HG03575 (cell line): ENCODE results near the gene GMCL1.
"Not testable (repeated sequence)": the region's sequence is repeated elsewhere in the genome, so short reads cannot be mapped to it uniquely, and the experiment has no call there.

Source experiments
- ATAC-seq: cut with Tn5 transposase; IDR thresholded peaks from one replicate; pipeline ENCODE4 v1.9.1; 2021; ENCODE audit not compliant: unreplicated experiment, insufficient number of reproducible peaks, low FRiP score; ENCODE audit errors: extremely low read depth

GMCL1 gene

DNA sequence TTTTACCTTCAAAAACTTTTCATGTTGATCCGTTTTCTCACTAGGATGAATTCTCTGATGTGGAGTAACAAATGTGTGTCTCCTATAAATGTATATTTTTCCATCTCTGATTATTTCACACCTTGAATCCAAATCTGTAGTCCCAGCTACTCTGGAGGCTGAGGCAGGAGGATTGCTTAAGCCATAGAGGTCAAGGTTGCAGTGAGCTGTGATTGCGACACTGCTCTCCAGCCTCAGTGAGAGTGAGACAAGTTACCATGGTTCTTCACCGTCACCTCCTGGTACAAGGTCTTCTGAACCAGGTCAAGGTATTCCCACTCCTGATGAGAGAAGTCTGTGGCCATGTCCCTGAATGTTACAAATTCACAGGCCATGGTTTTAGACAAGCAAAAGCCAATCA, 15.1 kb downstream of the GMCL1 start:
- no peak for ATAC-seq

- ATAC-seq: no peak
Measured at GRCh38 chr2:69846182-69847067, 17.0 kb downstream of the GMCL1 start.

DNA sequence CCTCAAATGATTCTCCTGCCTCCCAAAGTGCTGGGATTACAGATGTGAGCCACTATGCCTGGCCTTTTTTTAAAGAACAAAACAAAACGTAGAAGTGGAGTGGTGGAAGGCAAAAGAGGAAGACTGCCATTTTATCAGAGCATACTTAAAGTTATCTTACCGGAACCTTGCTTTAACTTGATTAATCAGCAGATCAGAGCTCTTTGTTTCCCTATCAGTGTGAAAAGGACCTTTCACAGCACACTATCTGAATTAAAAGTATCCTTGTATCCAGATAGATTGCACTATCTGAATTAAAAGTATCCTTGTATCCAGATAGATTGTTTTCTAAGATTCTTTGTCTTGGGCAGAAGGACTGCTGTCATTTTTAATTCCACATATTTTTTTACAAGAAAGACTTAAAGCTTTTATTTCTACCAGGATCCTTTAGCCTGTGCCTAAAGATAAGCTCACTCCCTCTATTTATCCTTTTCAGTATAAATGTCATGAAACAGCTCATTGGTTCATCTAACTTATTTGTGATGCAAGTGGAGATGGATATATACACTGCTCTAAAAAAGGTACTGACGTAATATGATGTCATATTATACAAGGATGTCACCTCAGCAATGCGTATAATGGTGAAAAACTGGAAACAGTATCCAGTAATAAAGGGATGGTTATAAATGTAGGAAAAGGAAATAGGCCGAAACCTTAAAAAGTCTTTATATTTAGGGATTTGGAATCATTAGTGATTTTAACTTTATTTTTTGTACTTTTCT, 17.8 kb downstream of the GMCL1 start:
- no peak for ATAC-seq

DNA sequence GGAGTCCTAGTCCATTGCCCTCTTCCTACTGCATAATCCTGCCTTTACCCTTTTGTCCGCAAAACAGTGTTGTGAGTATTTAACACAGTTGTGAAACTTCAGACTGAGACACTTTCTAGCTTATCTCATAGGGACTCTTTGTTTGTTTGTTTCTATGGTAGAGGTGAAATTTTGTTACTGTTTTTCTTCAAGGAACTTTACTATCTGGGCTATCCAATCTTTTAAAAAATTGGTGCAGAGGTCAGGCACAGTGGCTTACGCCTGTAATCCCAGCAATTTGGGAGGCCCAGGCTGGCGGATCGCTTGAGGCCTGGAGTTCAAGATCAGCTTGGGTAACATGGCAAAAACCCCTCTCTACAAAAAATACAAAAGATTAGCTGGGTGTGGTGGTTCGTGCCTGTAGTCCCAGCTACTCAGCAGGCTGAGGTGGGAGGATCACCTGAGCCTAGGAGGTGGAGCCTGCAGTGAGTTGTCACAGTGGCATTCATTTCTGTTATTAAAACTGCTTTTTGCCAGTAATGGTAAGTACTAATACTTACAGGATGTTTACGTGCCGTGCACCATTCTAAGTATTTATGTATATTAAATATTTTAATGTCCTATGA, 18.8 kb downstream of the GMCL1 start:
- ATAC-seq: no peak

DNA sequence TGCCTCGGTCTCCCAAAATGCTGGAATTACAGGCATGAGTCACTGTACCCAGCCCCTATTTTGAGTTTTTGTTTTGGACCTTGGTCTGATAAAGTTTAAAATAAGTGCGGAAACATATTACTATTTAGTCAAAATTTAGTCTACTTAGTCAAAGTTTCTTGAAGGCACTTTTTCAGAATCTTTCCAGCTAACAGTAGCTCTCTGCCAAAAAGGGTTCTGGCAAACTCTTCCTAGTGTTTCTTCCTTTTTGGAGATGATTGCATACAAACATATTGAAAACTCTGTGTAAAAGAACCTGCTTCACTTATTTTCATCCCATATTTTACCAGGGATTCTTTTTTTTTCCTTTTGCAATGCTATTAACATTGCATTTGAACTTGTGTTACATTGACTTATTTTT, 28.8 kb downstream of the GMCL1 start:
- no peak for ATAC-seq

DNA sequence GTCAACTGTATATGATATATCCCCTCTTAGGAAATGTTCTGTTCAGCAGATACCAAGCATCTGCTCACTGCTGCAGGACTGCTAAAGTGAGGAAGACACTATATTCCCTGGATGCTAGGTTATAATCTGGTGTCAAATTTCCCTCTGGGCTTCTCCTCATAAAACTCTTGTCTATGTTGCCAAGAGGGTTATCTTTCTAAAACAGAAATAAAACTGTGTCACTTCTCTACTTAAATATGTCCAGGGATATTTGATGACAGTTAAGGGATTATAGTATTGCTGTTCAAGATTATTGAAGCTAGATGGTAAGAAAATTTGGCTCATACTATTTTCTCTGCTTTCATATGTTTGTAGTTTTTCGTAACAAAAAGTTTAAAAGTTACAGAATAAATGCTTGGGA, 33.8 kb downstream of the GMCL1 start:
- no peak for ATAC-seq

DNA sequence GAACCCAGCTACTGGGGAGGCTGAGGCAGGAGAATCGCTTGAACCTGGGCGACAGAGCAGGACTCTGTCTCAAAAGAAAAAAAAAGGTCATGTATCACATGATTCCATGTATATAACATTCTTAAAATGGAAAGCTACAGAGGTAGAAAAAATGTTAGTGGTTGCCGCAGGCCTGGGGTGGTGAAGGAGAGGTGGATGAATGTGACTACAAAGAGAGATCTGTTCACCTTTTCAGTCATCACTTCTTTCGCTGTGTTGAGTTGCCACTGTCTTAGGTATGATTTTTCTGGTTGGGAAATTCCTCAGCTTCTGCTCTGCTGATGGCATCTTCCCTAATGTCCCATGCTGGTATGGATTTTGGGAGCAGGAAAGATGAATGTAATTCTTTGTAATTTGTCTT, 59.0 kb downstream of the GMCL1 start:
- ATAC-seq: no peak

GRCh38 chr2:69889302-69889701, 59.8 kb downstream of the GMCL1 start:
- ATAC-seq: no peak

DNA sequence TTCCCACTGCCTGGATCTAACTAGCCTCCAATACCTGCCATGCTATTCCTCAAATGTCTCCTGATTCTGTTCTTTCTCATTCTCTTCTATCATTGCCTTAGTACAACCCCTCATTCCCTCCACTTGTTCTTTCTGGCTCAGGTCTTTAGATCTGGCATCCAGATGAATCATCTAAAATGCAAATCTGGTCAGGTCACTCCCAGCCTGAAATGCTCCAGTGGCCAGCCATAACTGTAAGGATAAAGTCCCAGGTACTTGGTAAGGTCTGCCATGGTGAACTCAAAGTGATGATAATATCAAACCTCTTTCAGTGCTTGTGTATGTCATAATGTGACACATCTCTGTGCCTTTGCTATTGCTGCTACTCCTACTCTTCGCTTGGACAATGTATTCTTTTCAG, 61.4 kb downstream of the GMCL1 start:
- no peak for ATAC-seq

DNA sequence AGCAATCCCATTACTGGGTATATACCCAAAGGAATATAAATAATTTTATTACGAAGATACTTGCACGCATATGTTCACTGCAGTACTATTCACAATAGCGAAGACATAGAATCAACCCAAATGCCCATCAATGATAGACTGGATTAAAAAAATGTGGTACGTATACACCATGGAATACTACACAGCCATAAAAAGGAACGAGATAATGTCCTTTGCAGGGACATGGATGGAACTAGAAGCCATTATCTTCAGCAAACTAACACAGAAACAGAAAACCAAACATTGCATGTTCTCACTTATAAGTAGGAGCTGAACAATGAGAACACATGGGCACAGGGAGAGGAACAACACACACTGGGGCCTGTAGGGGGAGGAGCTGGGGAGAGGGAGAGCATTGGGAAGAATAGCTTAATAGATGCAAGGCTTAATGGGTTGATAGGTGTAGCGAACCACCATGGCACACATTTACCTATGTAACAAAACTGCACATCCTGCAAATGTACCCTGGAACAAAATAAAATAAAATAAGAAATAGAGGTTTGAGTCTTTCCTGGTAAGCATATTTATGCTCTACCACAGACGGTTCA, 63.5 kb downstream of the GMCL1 start:
- ATAC-seq: not testable (repeated sequence)

GRCh38 chr2:69893684-69894551, 64.5 kb downstream of the GMCL1 start, which contains the start of gene SNRNP27:
TSS of gene SNRNP27 (plus strand) at chr2:69893956. CDS start at chr2:69893985, 29 bp downstream.
- no peak for ATAC-seq

DNA sequence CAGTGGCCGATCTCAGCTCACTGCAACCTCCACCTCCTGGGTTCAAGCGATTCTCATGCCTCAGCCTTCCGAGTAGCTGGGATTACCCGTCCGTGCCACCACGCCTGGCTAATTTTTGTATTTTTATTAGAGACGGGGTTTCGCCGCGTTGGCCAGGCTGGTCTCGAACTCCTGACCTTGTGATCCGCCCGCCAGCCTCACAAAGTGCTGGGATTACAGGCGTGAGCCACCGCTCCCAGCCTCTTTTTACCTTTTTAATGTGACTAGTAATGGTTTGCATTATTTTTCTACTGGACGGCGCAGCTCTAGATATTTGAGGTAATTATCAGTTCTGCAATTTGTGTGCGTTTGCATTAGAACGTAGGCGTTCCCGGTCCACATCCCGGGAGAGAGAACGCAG, 65.3 kb downstream of the GMCL1 start:
- ATAC-seq: not testable (repeated sequence)

- no peak for ATAC-seq
Measured at GRCh38 chr2:69902213-69902922, 72.9 kb downstream of the GMCL1 start.

GRCh38 chr2:69907216-69907615, 77.8 kb downstream of the GMCL1 start:
- ATAC-seq: no peak

- ATAC-seq: no peak
Measured at GRCh38 chr2:69911985-69912563, 82.6 kb downstream of the GMCL1 start.

GRCh38 chr2:69914164-69914949, 84.9 kb downstream of the GMCL1 start:
- peak; percentile 83 for ATAC-seq
